HEK293T (cell line): Measurements from ENCODE around the gene CCSER1.

Experiments
- CTCF ChIA-PET: fragments of 350-600 bp; formaldehyde crosslinking; extraction: SDS; loops from one replicate; lab custom pipeline; 2021; ENCODE audit warnings: antibody characterized with exemption, inconsistent platforms; lab: Yijun Ruan, JAX
- POLR2A ChIA-PET: fragments of 350-600 bp; formaldehyde crosslinking; extraction: SDS; loops from one replicate; lab custom pipeline; 2020; ENCODE audit warnings: antibody characterized with exemption, inconsistent platforms; lab: Yijun Ruan, JAX
- DNase-seq: peaks from one replicate; pipeline ENCODE4 v3.0.0; 2012; ENCODE audit warnings: mixed read lengths; ENCODE audit errors: extremely low spot score
- ARNT ChIP-seq: fragments of 450-650 bp; IDR thresholded peaks from 2 replicates; pipeline ENCODE4 v1.6.1; 2017; ENCODE audit warnings: mild to moderate bottlenecking
- BHLHE40 ChIP-seq: fragments of 450-650 bp; IDR thresholded peaks from 2 replicates; pipeline ENCODE4 v1.6.1; 2016; ENCODE audit warnings: mild to moderate bottlenecking, moderate library complexity, borderline replicate concordance
- CTBP1 ChIP-seq: fragments of 450-650 bp; IDR thresholded peaks from 2 replicates; pipeline ENCODE4 v1.6.1; 2016; ENCODE audit warnings: borderline replicate concordance
- ELF4 ChIP-seq: fragments of 450-650 bp; IDR thresholded peaks from 2 replicates; pipeline ENCODE4 v1.6.1; 2017; ENCODE audit warnings: antibody characterized with exemption
- FOXA1 ChIP-seq: fragments of 450-650 bp; IDR thresholded peaks from 2 replicates; pipeline ENCODE4 v1.6.1; 2016; ENCODE audit warnings: mild to moderate bottlenecking
- FOXK2 ChIP-seq: fragments of 450-650 bp; IDR thresholded peaks from 2 replicates; pipeline ENCODE4 v1.6.1; 2016; ENCODE audit warnings: mild to moderate bottlenecking
- FOXM1 ChIP-seq: fragments of 450-650 bp; IDR thresholded peaks from 2 replicates; pipeline ENCODE4 v1.6.1; 2017; ENCODE audit warnings: mild to moderate bottlenecking, borderline replicate concordance
- HDGF ChIP-seq: fragments of 450-650 bp; IDR thresholded peaks from 2 replicates; pipeline ENCODE4 v1.6.1; 2017; ENCODE audit warnings: antibody characterized with exemption, borderline replicate concordance
- L3MBTL2 ChIP-seq: fragments of 450-650 bp; conservative IDR thresholded peaks from 2 replicates; pipeline ENCODE4 v1.6.1; 2016; ENCODE audit warnings: mild to moderate bottlenecking
- LEF1 ChIP-seq: fragments of 450-650 bp; IDR thresholded peaks from 2 replicates; pipeline ENCODE4 v1.6.1; 2017; ENCODE audit warnings: mild to moderate bottlenecking, borderline replicate concordance
- NFRKB ChIP-seq: fragments of 450-650 bp; IDR thresholded peaks from 2 replicates; pipeline ENCODE4 v1.6.1; 2016; ENCODE audit warnings: mild to moderate bottlenecking, moderate library complexity
- SP1 ChIP-seq: fragments of 450-650 bp; IDR thresholded peaks from 2 replicates; pipeline ENCODE4 v1.6.1; 2017
- SUZ12 ChIP-seq: fragments of 450-650 bp; IDR thresholded peaks from 2 replicates; pipeline ENCODE4 v1.6.1; 2016; ENCODE audit warnings: mild to moderate bottlenecking
- TARDBP ChIP-seq: fragments of 450-650 bp; IDR thresholded peaks from 2 replicates; pipeline ENCODE4 v1.6.1; 2016
- ZNF384 ChIP-seq: fragments of 450-650 bp; IDR thresholded peaks from 2 replicates; pipeline ENCODE4 v1.6.1; 2016
- TF ChIP-seq, protein P1 (sequence below): fragments of 450-650 bp; IDR thresholded peaks from 2 replicates; pipeline ENCODE4 v1.6.1; 2016

CCSER1 gene

DNA sequence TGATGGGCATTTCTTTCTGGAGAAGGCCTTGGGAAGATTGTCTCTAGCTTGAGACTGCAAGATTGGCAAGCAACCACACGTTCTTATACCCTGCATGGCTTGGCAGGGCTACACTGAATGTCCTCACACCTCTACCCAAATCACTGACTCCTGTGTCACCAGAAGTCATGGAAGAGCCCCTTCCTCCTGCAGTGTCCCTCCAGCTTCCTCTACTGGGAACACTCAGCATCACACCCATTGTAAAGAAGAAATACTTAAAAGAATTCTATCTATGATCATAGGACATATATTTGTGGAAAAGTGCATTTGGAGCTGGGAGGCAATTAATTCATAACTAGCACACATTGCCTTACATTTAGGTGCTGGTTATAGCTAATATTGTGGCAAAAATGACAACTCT is 113.1 kb downstream of the CCSER1 start:
- TF ChIP-seq L3MBTL2 (no peak), BHLHE40 (no peak), FOXM1 (no peak), FOXK2 (no peak), HDGF (no peak), SP1 (no peak), TARDBP (no peak), ARNT (no peak), CTBP1 (no peak), SUZ12 (no peak), FOXA1 (no peak), ELF4 (no peak)
- TF ChIP-seq, protein P1, sequence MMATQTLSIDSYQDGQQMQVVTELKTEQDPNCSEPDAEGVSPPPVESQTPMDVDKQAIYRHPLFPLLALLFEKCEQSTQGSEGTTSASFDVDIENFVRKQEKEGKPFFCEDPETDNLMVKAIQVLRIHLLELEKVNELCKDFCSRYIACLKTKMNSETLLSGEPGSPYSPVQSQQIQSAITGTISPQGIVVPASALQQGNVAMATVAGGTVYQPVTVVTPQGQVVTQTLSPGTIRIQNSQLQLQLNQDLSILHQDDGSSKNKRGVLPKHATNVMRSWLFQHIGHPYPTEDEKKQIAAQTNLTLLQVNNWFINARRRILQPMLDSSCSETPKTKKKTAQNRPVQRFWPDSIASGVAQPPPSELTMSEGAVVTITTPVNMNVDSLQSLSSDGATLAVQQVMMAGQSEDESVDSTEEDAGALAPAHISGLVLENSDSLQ: no peak
- ChIA-PET CTCF (no interaction called here), POLR2A (no interaction called here)
- DNase-seq: no peak

DNA sequence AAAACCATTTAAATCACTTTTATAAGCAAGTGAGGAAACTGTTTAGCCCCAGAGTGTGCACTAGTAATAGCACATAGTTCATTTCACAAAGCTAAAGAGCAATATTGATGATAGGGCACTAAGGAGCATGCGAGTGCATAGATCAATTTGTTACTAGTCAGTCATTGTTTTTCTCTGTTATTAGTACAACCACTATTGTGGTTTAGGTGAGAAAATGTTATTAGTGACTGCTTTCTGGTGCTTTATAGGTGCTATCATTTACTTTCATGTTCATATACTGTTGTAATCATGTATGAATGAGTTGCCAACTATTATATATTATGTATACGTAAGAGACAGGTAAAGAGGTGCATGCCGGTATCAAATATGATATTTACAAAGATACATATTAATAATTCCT is 113.8 kb downstream of the CCSER1 start:
- DNase-seq: no peak
- TF ChIP-seq FOXK2 (no peak), FOXM1 (no peak), SP1 (no peak), ELF4 (no peak), LEF1 (no peak), ZNF384 (no peak), TARDBP (no peak), SUZ12 (no peak), HDGF (no peak)
- POLR2A ChIA-PET: no interaction called here
- CTCF ChIA-PET: no interaction called here

DNA sequence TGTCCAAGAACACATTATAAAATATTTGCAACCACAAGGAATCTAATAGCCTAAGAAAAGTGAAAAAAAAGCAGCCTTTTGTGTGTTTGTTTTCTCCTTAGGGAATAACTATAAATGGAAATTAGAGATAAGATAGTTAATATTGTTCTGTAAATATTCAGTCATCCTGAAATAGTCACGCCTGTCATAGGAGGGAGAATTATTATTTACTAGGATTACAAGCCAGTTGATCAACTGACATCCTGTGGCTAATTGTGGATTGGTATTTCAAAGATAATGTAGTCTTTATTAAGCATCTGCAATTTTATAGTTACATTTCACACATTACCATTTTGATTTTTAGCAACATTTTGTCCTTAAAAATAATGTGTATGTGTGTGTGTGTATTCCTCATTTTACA is 118.6 kb downstream of the CCSER1 start:
- DNase-seq: no peak
- POLR2A ChIA-PET: no interaction called here
- TF ChIP-seq FOXM1 (no peak), ZNF384 (no peak), ELF4 (no peak), FOXA1 (no peak), FOXK2 (no peak), NFRKB (no peak), CTBP1 (no peak), SUZ12 (no peak), HDGF (no peak), TARDBP (no peak), SP1 (no peak), ARNT (no peak)
- TF ChIP-seq, protein P1: no peak
- CTCF ChIA-PET: interaction anchor here (0.6 kb wide), 1 partner anchor 536 kb away, joined by 4 read pairs; no protein-coding TSS in a partner anchor

DNA sequence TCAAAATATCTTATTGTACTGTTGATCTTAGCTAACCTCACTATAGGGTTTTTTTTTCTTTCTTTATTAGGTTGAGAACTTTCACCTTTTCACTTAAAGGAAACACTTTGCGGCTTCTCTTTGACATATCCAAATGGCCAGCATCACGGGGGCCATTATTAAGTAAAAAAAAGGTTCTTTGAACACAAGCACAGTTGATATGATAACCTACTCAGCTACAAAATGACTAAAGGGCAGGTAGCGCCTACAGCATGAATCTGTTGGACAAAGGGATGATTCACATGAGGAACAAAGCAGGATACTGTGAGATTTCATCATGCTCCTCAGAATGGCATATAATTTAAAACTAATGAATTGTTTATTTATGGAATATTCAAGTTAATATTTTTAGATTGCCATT is 119.6 kb downstream of the CCSER1 start:
- TF ChIP-seq HDGF (no peak), ELF4 (no peak), LEF1 (no peak), FOXK2 (no peak), ARNT (no peak), SUZ12 (no peak)
- TF ChIP-seq, protein P1: no peak
- no peak for DNase-seq
- ChIA-PET POLR2A (interaction anchor here (0.8 kb wide), 1 partner anchor 118 kb away, joined by 3 read pairs; no protein-coding TSS in a partner anchor), CTCF (no interaction called here)

DNA sequence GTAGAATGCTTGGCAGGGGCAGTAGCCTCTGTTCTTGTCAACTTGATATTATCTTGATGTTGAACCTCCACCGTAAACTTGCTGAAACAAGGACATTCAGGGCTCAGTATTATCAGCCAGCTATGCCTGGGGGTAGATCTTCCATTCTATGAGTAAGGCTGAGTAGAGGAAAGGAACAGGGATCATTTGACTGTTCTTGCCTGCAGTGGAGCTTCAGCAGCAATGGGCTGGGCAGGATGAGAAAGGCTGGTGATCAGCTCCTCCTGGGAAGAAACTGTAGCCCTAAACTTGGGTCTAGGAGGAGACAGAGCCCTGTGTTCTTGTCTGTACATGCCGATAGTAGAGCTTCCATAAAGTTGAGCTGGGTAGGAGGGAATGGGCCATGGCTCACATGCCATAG is 127.2 kb downstream of the CCSER1 start:
- CTCF ChIA-PET: no interaction called here
- DNase-seq: no peak
- TF ChIP-seq ELF4 (no peak), FOXM1 (no peak), TARDBP (no peak), FOXK2 (no peak), HDGF (no peak)
- POLR2A ChIA-PET: no interaction called here

DNA sequence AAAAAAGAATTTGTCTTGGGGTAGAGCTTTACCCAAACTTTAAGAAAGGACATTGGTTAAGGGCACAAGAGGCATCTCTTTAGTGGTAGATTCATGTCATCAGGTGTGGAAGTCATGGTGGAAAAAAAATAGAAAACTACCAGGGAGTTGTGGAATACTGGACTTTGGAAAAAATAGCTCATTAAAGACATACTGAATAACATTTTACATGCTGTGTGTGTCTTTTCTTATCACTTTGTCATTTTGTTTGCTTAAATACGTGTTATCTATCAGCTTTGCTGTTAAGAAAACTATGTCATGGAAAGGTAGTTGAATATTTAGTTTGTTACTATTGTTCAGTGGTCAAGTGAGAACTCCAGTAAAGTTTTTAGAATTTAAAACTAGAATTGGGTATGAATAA is 147.0 kb downstream of the CCSER1 start:
- CTCF ChIA-PET: no interaction called here
- no peak for DNase-seq
- POLR2A ChIA-PET: no interaction called here
- TF ChIP-seq FOXM1 (no peak), NFRKB (no peak), SUZ12 (no peak), CTBP1 (no peak), FOXA1 (no peak), SP1 (no peak), L3MBTL2 (no peak), HDGF (no peak), LEF1 (no peak), TARDBP (no peak), FOXK2 (no peak), ELF4 (no peak), BHLHE40 (no peak), ARNT (no peak), ZNF384 (no peak)
- TF ChIP-seq, protein P1: no peak
